NK-92 (cell line): ENCODE results near the gene SYNE3.

ENCODE experiments used
- DNase-seq: peaks from one replicate; lab custom pipeline; 2025; ENCODE audit not compliant: unreplicated experiment; lab: John Stamatoyannopoulos, UW

Gene SYNE3

DNA sequence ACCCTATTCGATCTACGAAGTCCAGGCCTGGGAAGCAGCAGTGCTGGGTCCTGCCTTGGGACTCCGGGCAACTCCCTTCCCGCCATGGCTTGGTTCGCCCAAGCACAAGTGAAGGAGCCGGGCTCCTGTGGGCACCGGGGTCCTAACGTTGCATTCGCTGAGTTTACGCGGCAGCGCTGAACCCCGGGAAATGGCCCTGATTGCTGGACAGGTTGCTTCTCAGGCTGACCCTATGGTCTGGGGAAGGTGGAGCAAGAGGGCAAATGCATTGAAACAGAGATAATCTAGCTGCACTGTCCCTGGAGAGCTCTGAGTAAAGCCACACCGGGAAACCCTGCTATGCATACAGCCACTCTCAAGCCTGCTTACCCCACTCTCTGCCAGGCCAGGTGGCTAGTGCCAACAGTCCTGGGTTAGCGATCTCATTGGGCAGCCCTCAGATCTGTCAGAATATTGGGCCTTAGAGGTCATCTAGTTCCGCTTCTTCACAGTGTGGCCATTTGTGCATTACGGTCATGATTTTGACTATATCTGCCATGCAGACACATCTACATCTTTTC, 11.3 kb downstream of the SYNE3 start:
- DNase-seq: no peak

DNA sequence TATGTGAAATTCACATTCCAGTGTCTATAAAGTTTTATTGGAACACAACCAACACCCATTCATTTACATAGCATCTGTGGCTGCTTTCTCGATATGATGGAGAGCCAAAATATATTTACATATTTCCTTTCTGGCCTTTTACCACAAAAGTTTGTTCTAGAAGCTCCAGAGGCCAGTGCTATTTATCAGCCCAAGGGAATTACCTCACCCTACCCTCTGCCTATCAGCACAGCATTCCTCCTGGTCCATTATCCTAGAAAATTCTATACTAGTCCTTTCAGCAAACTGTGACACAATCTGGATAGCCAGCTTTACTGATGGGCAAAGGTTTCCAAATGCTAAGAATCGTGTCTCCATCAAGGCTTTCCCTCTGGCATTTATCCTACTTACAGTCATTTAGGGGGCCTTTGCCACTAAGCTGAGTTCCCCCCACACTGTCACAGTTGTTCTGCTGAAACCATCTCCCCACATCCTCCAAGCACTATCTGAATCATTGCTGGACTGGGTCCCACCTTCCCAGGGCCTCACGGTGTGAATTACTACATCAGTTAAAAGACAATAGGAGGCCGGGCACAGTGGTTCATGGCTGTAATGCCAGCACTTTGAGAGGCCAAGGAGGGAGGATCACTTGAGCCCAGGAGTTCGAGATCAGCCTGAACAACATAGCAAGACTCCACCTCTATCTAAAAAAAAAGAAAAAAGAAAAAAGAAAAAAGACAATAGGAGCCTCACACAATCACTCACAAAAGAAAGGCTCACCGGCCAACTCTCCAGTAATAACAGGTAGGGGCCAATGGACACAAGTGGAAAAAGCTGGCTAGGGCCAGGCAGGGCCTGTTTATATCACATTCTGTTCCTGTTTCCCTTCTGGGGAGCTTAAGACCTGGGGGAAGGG, 12.1 kb downstream of the SYNE3 start:
- DNase-seq: no peak

DNA sequence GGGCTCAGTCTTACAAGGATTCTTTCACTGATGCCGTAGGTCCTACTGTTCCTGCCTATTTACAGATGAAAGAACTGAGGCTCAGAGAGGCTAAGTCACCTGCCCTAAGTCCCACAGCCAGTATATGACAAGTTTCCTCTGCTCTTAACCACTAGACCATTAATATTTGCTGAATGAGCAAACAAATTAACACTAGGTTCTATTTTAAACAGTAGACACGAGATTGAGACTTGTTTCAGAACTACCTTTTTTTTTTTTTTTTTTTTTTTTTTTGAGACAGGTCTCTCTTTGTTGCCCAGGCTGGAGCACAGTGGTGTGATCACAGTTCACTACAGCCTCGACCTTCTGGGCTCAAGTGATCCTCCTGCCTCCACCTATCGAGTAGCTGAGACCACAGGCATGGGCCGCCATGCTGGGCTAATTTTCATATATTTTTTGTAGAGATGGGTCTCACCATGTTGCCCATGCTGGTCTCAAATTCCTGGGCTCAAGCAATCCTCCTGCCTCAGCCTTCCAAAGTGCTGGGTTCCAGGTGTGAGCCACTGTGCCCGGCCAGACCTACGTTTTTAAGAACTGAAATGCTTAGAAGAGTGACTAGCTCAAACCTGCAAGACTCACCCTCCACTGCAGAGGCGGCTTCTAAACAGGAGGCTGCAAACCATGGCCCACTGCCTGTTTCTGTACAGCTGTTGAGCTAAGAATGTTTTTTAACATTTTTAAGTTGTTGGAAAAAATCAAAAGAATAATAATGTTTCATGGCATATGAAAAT, 12.9 kb downstream of the SYNE3 start:
- no peak for DNase-seq

GRCh38 chr14:95502381-95502950, 14.0 kb downstream of the SYNE3 start:
- no peak for DNase-seq

GRCh38 chr14:95500772-95501401, 15.6 kb downstream of the SYNE3 start:
- DNase-seq: no peak

DNA sequence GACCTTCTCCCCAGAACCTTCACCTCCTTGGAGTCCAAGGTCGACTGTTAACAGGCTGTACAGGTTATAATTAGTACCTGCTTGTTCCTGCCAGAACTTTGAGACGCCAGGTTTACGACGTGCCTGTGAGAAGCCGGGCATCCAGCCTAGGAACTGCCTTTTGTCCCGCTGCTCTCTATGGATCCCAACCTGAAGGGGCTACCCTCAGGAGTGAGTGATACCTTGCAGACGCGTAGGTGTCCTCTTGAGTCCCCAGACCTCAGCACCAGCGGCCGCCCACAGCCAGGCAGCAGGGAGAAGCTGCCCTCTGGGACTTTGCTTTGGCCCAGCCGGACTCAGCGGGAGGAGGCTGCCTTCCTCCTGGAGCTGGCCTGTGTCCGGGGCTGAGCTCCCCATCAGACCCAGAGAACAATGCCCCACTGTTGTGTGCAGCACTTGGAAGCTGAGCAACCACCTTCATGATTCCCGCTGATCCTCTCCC, 16.2 kb downstream of the SYNE3 start:
- no peak for DNase-seq

- DNase-seq: no peak
Observed at GRCh38 chr14:95499354-95499750, 17.1 kb downstream of the SYNE3 start.

DNA sequence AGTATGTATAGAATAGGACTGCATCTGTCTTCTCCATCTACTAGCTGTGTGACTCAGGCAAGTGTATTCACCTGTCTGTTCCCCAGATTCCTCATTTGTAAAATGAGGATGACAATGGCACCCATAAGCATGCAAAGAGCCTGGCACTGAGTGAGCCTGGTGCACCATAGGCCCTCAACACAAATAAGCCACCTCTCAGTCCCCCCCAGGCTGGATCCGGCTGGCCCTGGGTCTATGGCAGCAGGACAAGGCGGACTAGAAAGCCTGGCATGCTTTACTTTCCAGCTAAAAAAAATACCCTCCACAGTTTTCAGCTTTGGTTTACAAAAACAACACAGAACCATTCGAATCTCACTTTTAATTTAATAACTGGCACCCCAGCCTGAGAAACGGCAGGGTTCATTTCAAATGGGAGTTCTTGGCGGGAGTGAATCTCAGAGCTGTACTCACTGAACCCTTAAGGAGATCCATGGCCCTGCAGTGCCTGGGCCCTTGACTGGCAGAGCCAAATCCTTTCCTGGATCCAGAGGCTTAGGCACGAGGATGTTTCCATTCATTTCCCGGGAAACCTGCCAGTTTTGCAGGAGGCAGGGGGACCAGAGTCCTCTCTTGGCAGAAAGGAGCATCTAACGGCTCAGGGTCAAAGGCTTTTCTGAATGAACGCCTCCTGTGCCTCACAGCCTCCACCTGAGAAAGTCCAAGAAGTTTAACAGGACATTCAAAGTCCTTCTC, 17.7 kb downstream of the SYNE3 start:
- no peak for DNase-seq

GRCh38 chr14:95497561-95498011, 18.9 kb downstream of the SYNE3 start:
- no peak for DNase-seq

- DNase-seq: no peak
Observed at GRCh38 chr14:95496690-95497259, 19.7 kb downstream of the SYNE3 start.

DNA sequence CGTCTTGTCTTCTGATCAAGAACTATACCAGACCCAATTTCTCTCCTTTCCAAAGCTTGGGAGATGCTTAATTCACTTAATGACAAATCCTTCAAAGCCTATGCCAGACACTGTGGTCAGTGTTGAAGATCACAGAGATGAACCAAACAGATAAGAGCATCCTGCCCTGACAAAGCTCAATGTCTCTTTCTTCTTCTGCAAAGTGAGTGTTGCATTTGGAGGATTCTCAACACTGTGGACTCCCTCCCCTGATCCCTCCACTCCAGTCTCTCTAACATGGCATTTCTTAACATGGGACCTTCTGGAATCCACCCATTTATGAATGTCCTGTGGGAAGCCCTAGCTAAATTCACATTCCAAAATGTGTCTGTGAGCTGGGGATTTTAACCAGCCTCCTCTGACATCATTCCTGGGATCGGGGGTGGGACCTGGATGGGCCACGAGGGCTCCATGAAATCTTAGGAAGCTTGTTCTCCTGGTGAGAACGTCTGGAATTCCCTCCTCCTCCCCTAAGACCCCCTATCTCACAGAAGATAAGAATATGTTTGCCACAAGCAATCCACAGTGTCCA, 20.3 kb downstream of the SYNE3 start:
- DNase-seq: no peak

DNA sequence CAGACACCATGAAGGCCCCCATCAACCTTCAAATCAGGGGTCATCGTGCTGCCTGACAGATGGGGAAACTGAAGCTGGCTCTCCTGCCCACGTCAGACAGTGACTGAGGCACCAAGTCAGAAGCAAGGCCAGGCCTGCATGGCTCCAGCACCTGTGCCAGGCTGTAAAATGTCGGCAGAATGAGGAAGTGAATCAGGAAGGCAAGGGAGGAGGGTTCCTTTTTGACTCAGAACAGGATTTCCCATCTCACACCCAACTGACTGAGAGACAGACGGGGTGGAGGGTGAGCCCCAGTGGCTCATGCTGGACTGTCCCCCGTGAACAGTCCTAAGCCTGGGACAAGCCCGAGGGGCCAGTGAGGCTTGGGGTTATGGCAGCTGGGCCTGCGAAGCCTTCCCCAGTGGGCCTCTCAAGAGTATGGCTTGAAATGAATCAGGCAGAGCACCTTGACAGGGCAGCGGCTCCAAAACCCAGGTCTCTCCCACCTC, 20.9 kb downstream of the SYNE3 start:
- no peak for DNase-seq

DNA sequence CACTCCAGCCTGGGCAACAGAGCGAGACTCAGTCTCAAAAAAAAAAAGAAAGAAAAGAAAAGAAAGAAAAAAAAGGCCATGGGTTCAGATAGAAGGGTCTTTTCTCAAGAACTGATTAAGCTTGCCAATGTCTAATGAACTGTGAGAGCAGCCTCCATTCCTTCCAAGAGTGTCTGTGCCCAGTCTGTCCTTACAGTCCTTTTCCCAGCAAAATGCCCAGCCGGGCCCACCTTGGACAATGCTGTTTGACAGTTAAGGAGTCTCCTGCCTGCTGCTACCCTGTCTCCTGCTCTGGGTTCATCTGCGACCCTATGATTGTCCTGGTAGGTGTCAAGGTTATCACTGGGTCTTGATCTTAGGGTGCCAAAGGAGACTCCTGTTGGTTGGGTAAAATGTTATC, 21.4 kb downstream of the SYNE3 start:
- no peak for DNase-seq

GRCh38 chr14:95494456-95494855, 22.0 kb downstream of the SYNE3 start:
- DNase-seq: no peak

GRCh38 chr14:95493976-95494375, 22.5 kb downstream of the SYNE3 start:
- no peak for DNase-seq

- DNase-seq: no peak
Observed at GRCh38 chr14:95493503-95493902, 22.9 kb downstream of the SYNE3 start.

- DNase-seq: no peak
Observed at GRCh38 chr14:95491936-95492608, 24.4 kb downstream of the SYNE3 start.

GRCh38 chr14:95490727-95491451, 25.6 kb downstream of the SYNE3 start:
- no peak for DNase-seq
